Gastroesophageal sphincter (tissue), 3 donors: ENCODE results near the gene SIT1.

ENCODE experiments used
- CTCF ChIP-seq, 4 experiments: fragments of 200-600 bp in 2 of 4; fragments of 450-650 bp in 2 of 4; sonication (generic) in 1 of 4; IDR thresholded peaks; one replicate each; pipeline ENCODE4 v1.5.1; 2017 to 2019; ENCODE audit warnings: antibody characterized with exemption in 4 of 4, mild to moderate bottlenecking in 2 of 4, moderate library complexity in 2 of 4
- POLR2A ChIP-seq, 2 donors: fragments of 450-650 bp; IDR thresholded peaks; one replicate each; pipeline ENCODE4 v1.6.1; 2017; ENCODE audit warnings: antibody characterized with exemption in 2 of 2, mild to moderate bottlenecking in 2 of 2, moderate library complexity in 1 of 2

- TF ChIP-seq POLR2A (IDR thresholded peaks at IDR 0.05) = no peak
- TF ChIP-seq CTCF (IDR thresholded peaks at IDR 0.05) = no peak
These were observed 45.2 kb upstream of the SIT1 start for GRCh38 chr9:35695943-35696401.
